GM23338 (cell line): Measurements from ENCODE around the gene MANEA. TPM values are rescaled to one million over a fixed set of nuclear protein-coding genes. Genes with fewer than 3 reads are reported as not detected.

ENCODE experiments used
- ATAC-seq: fragments of 200-7000 bp; cut with Tn5 transposase; 3 replicates; pipeline ENCODE4 v1.9.1; 2020
- DNase-seq: peaks from one replicate; pipeline ENCODE4 v3.0.0-alpha.2; 2015; ENCODE audit warnings: low spot score
- H2AFZ ChIP-seq: fragments of 200-600 bp; sonication (generic); 2 replicates; pipeline ENCODE4 v1.8.0; 2016; ENCODE audit warnings: antibody characterized with exemption, mild to moderate bottlenecking, moderate library complexity
- H3F3A ChIP-seq: fragments of 200-600 bp; sonication (generic); replicated peaks from 2 replicates; pipeline ENCODE4 v1.8.0; 2017; ENCODE audit warnings: antibody characterized with exemption, mixed run types, low read depth
- H3K27ac ChIP-seq: fragments of 200-600 bp; sonication (generic); 2 replicates; pipeline ENCODE4 v1.6.1; 2016; ENCODE audit warnings: low read depth
- H3K27me3 ChIP-seq: fragments of 200-600 bp; sonication (generic); 2 replicates; pipeline ENCODE4 v1.8.0; 2016; ENCODE audit warnings: mild to moderate bottlenecking, mixed run types, moderate library complexity; ENCODE audit not compliant: insufficient read depth
- H3K36me3 ChIP-seq: fragments of 200-600 bp; sonication (generic); 2 replicates; pipeline ENCODE4 v1.8.0; 2016; ENCODE audit warnings: mild to moderate bottlenecking; ENCODE audit not compliant: insufficient read depth
- H3K4me1 ChIP-seq: fragments of 200-600 bp; sonication (generic); 2 replicates; pipeline ENCODE4 v1.8.0; 2016; ENCODE audit warnings: mild to moderate bottlenecking, moderate library complexity; ENCODE audit not compliant: insufficient read depth
- H3K4me2 ChIP-seq: fragments of 200-600 bp; sonication (generic); 2 replicates; pipeline ENCODE4 v1.7.1; 2017; ENCODE audit warnings: mixed run types
- H3K4me3 ChIP-seq: fragments of 200-600 bp; sonication (generic); 2 replicates; pipeline ENCODE4 v1.6.1; 2016; ENCODE audit warnings: mixed run types
- H3K79me2 ChIP-seq: fragments of 200-600 bp; sonication (generic); replicated peaks from 2 replicates; pipeline ENCODE4 v1.8.0; 2017; ENCODE audit warnings: mild to moderate bottlenecking; ENCODE audit not compliant: insufficient read depth
- H3K9me2 ChIP-seq: fragments of 200-600 bp; sonication (generic); 2 replicates; pipeline ENCODE4 v1.8.0; 2017; ENCODE audit not compliant: insufficient read depth
- H4K20me1 ChIP-seq: fragments of 200-600 bp; sonication (generic); replicated peaks from 2 replicates; pipeline ENCODE4 v1.8.0; 2017; ENCODE audit warnings: mild to moderate bottlenecking; ENCODE audit not compliant: insufficient read depth
- H3K27ac Mint-ChIP-seq: 2 replicates; pipeline ENCODE4 v1.8.0; 2020; ENCODE audit warnings: inconsistent platforms, mild to moderate bottlenecking, moderate library complexity, mixed read lengths
- H3K27me3 Mint-ChIP-seq: 3 replicates; pipeline ENCODE4 v1.8.0; 2022; ENCODE audit warnings: low read depth, mild to moderate bottlenecking, moderate library complexity, mixed read lengths, inconsistent platforms; ENCODE audit not compliant: insufficient read depth, poor library complexity
- H3K36me3 Mint-ChIP-seq: 3 replicates; pipeline ENCODE4 v1.8.0; 2021; ENCODE audit warnings: low read depth, mild to moderate bottlenecking, inconsistent platforms, moderate library complexity, mixed read lengths
- H3K4me1 Mint-ChIP-seq: 3 replicates; pipeline ENCODE4 v1.8.0; 2020; ENCODE audit warnings: mild to moderate bottlenecking, inconsistent platforms, mixed read lengths
- H3K4me3 Mint-ChIP-seq: 3 replicates; pipeline ENCODE4 v1.8.0; 2021; ENCODE audit warnings: moderate library complexity, mild to moderate bottlenecking, inconsistent platforms, mixed read lengths
- H3K9me3 Mint-ChIP-seq: 3 replicates; pipeline ENCODE4 v1.8.0; 2020; ENCODE audit warnings: moderate library complexity, mild to moderate bottlenecking, inconsistent platforms, mixed read lengths
- CREB1 ChIP-seq: fragments of 250-450 bp; sonication (Bioruptor Pico); IDR thresholded peaks from 2 replicates; pipeline ENCODE4 v1.5.0; 2020; ENCODE audit warnings: low read depth, mild to moderate bottlenecking, moderate library complexity
- EZH2 ChIP-seq: fragments of 200-600 bp; sonication (generic); IDR thresholded peaks from one replicate; pipeline ENCODE4 v1.8.0; 2017; ENCODE audit warnings: antibody characterized with exemption, mild to moderate bottlenecking, low read depth; ENCODE audit not compliant: unreplicated experiment
- EZH2phosphoT487 ChIP-seq: fragments of 200-600 bp; sonication (generic); IDR thresholded peaks from one replicate; pipeline ENCODE4 v1.8.1; 2018; ENCODE audit warnings: antibody characterized with exemption; ENCODE audit not compliant: unreplicated experiment
- NANOG ChIP-seq: IDR thresholded peaks from 2 replicates; pipeline ENCODE4 v1.6.1; 2016; ENCODE audit warnings: antibody characterized with exemption, borderline replicate concordance
- POLR2AphosphoS5 ChIP-seq: IDR thresholded peaks from 2 replicates; pipeline ENCODE4 v1.6.1; 2016; ENCODE audit warnings: antibody characterized with exemption, low read depth
- long read RNA-seq: library from polyadenylated mRNA; unstranded; transcript quantifications from one replicate; pipeline ENCODE4 v2.0.0, GENCODE V29; 2020; ENCODE audit not compliant: unreplicated experiment
- polyA plus RNA-seq: library from polyadenylated mRNA; unstranded; fragments of >200 nt; fragmentation: Nextera tagmentation; extraction: Ambion mirVana; gene quantifications from 2 replicates; pipeline ENCODE4 v1.2.1, GENCODE V29; 2016
- total RNA-seq: library from RNA; depleted of rRNA; stranded (reverse); fragments of >200 nt; shearing (Covaris generic); gene quantifications from 2 replicates; pipeline ENCODE4 v1.2.3, GENCODE V29; 2014; rRNA removed
- TF ChIP-seq, protein P1 (sequence below), 2 experiments: fragments of 200-600 bp in 1 of 2; sonication (generic) in 1 of 2; conservative IDR thresholded peaks; 2 replicates each; pipeline versions ENCODE4 v1.5.1 to v1.6.1; 2016 to 2017; ENCODE audit warnings: antibody characterized with exemption in 2 of 2, low read depth in 2 of 2, mild to moderate bottlenecking in 2 of 2, moderate library complexity in 1 of 2
- TF ChIP-seq, protein P2 (sequence below): fragments of 250-450 bp; sonication (Bioruptor Pico); IDR thresholded peaks from 2 replicates; pipeline ENCODE4 v1.5.0; 2020; ENCODE audit warnings: mild to moderate bottlenecking, moderate library complexity

Gene MANEA, protein sequence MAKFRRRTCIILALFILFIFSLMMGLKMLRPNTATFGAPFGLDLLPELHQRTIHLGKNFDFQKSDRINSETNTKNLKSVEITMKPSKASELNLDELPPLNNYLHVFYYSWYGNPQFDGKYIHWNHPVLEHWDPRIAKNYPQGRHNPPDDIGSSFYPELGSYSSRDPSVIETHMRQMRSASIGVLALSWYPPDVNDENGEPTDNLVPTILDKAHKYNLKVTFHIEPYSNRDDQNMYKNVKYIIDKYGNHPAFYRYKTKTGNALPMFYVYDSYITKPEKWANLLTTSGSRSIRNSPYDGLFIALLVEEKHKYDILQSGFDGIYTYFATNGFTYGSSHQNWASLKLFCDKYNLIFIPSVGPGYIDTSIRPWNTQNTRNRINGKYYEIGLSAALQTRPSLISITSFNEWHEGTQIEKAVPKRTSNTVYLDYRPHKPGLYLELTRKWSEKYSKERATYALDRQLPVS
- total RNA-seq (9.8 and 14.6 TPM in 2 replicates), polyA plus RNA-seq (4.8 and 5.5 TPM in 2 replicates)
- long read RNA-seq, full-length matches to known transcripts = 5 of 5 reads
- long read RNA-seq, partial matches to known transcripts = 0 of 5 reads
- long read RNA-seq, other reads (novel, unspliced or antisense) = 0 of 5 reads

DNA sequence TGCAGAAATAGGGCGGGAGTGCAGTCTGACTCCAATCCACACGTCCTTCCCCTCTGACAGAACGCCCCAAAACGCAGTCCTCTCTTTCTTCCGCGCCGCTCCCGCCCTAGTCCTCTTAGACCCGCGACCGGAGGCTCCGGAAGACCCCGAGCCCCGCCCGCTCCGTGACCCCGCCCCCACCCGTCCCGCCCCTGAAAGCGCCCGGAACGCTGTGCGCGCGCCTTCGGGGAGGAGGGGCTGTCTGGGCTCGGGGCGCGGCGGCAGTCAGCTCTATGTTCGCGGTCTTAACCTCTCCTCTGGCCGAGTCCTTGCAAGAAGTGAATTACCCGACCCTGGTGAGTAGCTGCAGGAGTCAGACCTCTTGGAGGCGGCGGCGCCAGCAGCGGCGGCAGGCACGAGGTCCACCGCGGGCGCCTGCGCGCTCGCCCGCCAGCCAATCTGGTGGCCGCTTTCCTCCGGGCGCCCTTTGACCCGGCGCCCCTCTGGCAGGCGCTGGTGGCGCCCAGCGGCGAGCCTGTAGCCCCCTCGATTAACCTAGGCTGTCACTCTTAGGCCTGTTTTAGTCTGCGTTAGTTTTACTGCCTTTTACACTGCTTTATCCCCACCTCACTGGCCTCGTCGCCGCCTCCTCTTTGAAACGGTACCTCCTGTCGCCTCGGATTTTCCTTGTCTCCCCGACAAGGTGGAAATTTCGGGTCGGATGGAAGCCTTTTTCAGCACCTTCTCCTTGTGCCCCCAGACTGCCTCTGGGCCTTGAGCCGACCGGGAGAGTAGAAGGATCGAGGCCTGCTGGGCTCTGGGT, at the start of gene MANEA:
MANEA (plus strand) TSS at position 232 of the 802 bp plus-strand sequence. CDS start 8,905 bp downstream, outside the sequence.
- Histone ChIP-seq H3K4me1 (peaks cover 15% of the 10 kb centered on the region), H3K4me2 (peak within 1 kb of the TSS; percentile 77), H3K4me3 (peak within 1 kb of the TSS; percentile 61), H3K79me2 (peaks cover 35% of the 10 kb centered on the region), H3K27me3 (no peaks in the 10 kb centered on the region), H2AFZ (peak within 1 kb of the TSS; percentile 97), H4K20me1 (no peaks in the 10 kb centered on the region), H3K27ac (peak within 1 kb of the TSS; percentile 94), H3K36me3 (no peaks in the 10 kb centered on the region; the same call in 1 of the 2 replicates), H3K9me2 (no peaks in the 10 kb centered on the region; the same call in 1 of the 2 replicates), H3F3A (peaks cover 8% of the 10 kb centered on the region; the same call in 1 of the 2 replicates)
- ATAC-seq (peak; percentile 94), DNase-seq (peak; percentile 94)
- Mint-ChIP-seq H3K27ac (peak within 1 kb of the TSS; percentile 98), H3K4me1 (peaks cover 28% of the 10 kb centered on the region), H3K27me3 (no peaks in the 10 kb centered on the region), H3K4me3 (peak within 1 kb of the TSS; percentile 95), H3K36me3 (peaks cover 3% of the 10 kb centered on the region; the same call in 2 of the 3 replicates), H3K9me3 (0 out of 3 replicates have a peak, but pooled peaks cover under 1% of the 10 kb centered on the region)
- TF ChIP-seq POLR2AphosphoS5 (peak; percentile 61), NANOG (no peak), EZH2phosphoT487 (no peak), CREB1 (CRISPR knock-in tag) (peak; percentile 33; the same call in 1 of the 2 replicates), EZH2 (no peak)
- TF ChIP-seq, protein P1, sequence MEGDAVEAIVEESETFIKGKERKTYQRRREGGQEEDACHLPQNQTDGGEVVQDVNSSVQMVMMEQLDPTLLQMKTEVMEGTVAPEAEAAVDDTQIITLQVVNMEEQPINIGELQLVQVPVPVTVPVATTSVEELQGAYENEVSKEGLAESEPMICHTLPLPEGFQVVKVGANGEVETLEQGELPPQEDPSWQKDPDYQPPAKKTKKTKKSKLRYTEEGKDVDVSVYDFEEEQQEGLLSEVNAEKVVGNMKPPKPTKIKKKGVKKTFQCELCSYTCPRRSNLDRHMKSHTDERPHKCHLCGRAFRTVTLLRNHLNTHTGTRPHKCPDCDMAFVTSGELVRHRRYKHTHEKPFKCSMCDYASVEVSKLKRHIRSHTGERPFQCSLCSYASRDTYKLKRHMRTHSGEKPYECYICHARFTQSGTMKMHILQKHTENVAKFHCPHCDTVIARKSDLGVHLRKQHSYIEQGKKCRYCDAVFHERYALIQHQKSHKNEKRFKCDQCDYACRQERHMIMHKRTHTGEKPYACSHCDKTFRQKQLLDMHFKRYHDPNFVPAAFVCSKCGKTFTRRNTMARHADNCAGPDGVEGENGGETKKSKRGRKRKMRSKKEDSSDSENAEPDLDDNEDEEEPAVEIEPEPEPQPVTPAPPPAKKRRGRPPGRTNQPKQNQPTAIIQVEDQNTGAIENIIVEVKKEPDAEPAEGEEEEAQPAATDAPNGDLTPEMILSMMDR (conservative IDR thresholded peaks at IDR 0.05; ENCODE audit: low read depth in 2 of 2) = no peak
- TF ChIP-seq, protein P2, sequence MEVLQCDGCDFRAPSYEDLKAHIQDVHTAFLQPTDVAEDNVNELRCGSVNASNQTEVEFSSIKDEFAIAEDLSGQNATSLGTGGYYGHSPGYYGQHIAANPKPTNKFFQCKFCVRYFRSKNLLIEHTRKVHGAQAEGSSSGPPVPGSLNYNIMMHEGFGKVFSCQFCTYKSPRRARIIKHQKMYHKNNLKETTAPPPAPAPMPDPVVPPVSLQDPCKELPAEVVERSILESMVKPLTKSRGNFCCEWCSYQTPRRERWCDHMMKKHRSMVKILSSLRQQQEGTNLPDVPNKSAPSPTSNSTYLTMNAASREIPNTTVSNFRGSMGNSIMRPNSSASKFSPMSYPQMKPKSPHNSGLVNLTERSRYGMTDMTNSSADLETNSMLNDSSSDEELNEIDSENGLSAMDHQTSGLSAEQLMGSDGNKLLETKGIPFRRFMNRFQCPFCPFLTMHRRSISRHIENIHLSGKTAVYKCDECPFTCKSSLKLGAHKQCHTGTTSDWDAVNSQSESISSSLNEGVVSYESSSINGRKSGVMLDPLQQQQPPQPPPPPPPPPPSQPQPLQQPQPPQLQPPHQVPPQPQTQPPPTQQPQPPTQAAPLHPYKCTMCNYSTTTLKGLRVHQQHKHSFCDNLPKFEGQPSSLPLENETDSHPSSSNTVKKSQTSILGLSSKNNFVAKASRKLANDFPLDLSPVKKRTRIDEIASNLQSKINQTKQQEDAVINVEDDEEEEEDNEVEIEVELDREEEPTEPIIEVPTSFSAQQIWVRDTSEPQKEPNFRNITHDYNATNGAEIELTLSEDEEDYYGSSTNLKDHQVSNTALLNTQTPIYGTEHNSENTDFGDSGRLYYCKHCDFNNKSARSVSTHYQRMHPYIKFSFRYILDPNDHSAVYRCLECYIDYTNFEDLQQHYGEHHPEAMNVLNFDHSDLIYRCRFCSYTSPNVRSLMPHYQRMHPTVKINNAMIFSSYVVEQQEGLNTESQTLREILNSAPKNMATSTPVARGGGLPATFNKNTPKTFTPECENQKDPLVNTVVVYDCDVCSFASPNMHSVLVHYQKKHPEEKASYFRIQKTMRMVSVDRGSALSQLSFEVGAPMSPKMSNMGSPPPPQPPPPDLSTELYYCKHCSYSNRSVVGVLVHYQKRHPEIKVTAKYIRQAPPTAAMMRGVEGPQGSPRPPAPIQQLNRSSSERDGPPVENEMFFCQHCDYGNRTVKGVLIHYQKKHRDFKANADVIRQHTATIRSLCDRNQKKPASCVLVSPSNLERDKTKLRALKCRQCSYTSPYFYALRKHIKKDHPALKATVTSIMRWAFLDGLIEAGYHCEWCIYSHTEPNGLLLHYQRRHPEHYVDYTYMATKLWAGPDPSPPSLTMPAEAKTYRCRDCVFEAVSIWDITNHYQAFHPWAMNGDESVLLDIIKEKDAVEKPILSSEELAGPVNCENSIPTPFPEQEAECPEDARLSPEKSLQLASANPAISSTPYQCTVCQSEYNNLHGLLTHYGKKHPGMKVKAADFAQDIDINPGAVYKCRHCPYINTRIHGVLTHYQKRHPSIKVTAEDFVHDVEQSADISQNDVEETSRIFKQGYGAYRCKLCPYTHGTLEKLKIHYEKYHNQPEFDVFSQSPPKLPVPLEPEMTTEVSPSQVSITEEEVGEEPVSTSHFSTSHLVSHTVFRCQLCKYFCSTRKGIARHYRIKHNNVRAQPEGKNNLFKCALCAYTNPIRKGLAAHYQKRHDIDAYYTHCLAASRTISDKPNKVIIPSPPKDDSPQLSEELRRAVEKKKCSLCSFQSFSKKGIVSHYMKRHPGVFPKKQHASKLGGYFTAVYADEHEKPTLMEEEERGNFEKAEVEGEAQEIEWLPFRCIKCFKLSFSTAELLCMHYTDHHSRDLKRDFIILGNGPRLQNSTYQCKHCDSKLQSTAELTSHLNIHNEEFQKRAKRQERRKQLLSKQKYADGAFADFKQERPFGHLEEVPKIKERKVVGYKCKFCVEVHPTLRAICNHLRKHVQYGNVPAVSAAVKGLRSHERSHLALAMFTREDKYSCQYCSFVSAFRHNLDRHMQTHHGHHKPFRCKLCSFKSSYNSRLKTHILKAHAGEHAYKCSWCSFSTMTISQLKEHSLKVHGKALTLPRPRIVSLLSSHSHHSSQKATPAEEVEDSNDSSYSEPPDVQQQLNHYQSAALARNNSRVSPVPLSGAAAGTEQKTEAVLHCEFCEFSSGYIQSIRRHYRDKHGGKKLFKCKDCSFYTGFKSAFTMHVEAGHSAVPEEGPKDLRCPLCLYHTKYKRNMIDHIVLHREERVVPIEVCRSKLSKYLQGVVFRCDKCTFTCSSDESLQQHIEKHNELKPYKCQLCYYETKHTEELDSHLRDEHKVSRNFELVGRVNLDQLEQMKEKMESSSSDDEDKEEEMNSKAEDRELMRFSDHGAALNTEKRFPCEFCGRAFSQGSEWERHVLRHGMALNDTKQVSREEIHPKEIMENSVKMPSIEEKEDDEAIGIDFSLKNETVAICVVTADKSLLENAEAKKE (CRISPR knock-in tag) = no peak
